Effector memory CD8-positive, alpha-beta T cell (primary cell): ENCODE results near the gene DLGAP1.
A peak's percentile ranks its signal among the peaks of the same experiment; 100 is the strongest.

Source experiments
- ATAC-seq: fragments of 150-1000 bp; cut with Tn5 transposase; replicated peaks from 2 replicates; pipeline ENCODE4 v1.10.0; 2021; ENCODE audit warnings: mild to moderate bottlenecking, moderate library complexity
- DNase-seq, 3 experiments: peaks; one replicate each; pipeline ENCODE4 v3.0.0; 2021
- H3K27ac Mint-ChIP-seq, 2 donors: one replicate each; pipeline ENCODE4 v1.8.0; 2022; ENCODE audit warnings: mild to moderate bottlenecking in 2 of 2, mixed read lengths in 2 of 2, moderate library complexity in 2 of 2
- H3K27me3 Mint-ChIP-seq, 2 donors: one replicate each; pipeline ENCODE4 v1.8.0; 2022; ENCODE audit warnings: mixed read lengths in 2 of 2
- H3K36me3 Mint-ChIP-seq: one replicate; pipeline ENCODE4 v1.8.0; 2022; ENCODE audit warnings: mild to moderate bottlenecking, moderate library complexity, mixed read lengths; ENCODE audit not compliant: insufficient read depth
- H3K4me1 Mint-ChIP-seq, 2 donors: one replicate each; pipeline ENCODE4 v1.8.0; 2022; ENCODE audit warnings: low read depth in 2 of 2, mixed read lengths in 2 of 2
- H3K4me3 Mint-ChIP-seq, 2 donors: one replicate each; pipeline ENCODE4 v1.8.0; 2022; ENCODE audit warnings: mild to moderate bottlenecking in 2 of 2, mixed read lengths in 2 of 2, moderate library complexity in 2 of 2
- H3K9me3 Mint-ChIP-seq, 2 donors: one replicate each; pipeline ENCODE4 v1.8.0; 2022; ENCODE audit warnings: mixed read lengths in 2 of 2

DLGAP1 gene

GRCh38 chr18:3577281-3577855 is 877.7 kb downstream of the DLGAP1 start:
- ATAC-seq: no peak
- H3K9me3 Mint-ChIP-seq: no peaks in the 10 kb centered on the region
- no peak overlapping the region for H3K27ac Mint-ChIP-seq
- no peaks in the 10 kb centered on the region for H3K4me1 Mint-ChIP-seq
- H3K36me3 Mint-ChIP-seq: no peaks in the 10 kb centered on the region
- H3K4me3 Mint-ChIP-seq: no peak overlapping the region
- no peak for DNase-seq
- H3K27me3 Mint-ChIP-seq: no peaks in the 10 kb centered on the region

GRCh38 chr18:3572761-3573160 is 882.3 kb downstream of the DLGAP1 start:
- Mint-ChIP-seq H3K27ac (no peak overlapping the region), H3K4me3 (no peak overlapping the region), H3K4me1 (no peaks in the 10 kb centered on the region), H3K36me3 (peaks cover 2% of the 10 kb centered on the region), H3K9me3 (no peaks in the 10 kb centered on the region), H3K27me3 (no peaks in the 10 kb centered on the region)
- DNase-seq (no peak), ATAC-seq (no peak)

GRCh38 chr18:3566851-3567250 is 888.3 kb downstream of the DLGAP1 start:
- DNase-seq: no peak
- no peaks in the 10 kb centered on the region for H3K4me1 Mint-ChIP-seq
- peaks cover 2 to 10% of the 10 kb centered on the region in 2 donors for H3K9me3 Mint-ChIP-seq
- no peak overlapping the region for H3K27ac Mint-ChIP-seq
- peaks cover 2% of the 10 kb centered on the region for H3K36me3 Mint-ChIP-seq
- H3K27me3 Mint-ChIP-seq: no peaks in the 10 kb centered on the region
- no peak overlapping the region for H3K4me3 Mint-ChIP-seq
- ATAC-seq: no peak

- Mint-ChIP-seq H3K4me1 (no peaks in the 10 kb centered on the region), H3K36me3 (no peaks in the 10 kb centered on the region), H3K27ac (no peak overlapping the region), H3K27me3 (no peaks in the 10 kb centered on the region), H3K9me3 (peaks cover 4 to 10% of the 10 kb centered on the region in 2 donors), H3K4me3 (no peak overlapping the region)
- DNase-seq: no peak
- ATAC-seq: no peak
These were observed 894.4 kb downstream of the DLGAP1 start for GRCh38 chr18:3560755-3561154.

GRCh38 chr18:3554811-3555427 is 900.2 kb downstream of the DLGAP1 start:
- no peak for ATAC-seq
- Mint-ChIP-seq H3K4me3 (no peak overlapping the region), H3K27me3 (no peaks in the 10 kb centered on the region), H3K4me1 (no peaks in the 10 kb centered on the region), H3K27ac (no peak overlapping the region), H3K36me3 (no peaks in the 10 kb centered on the region), H3K9me3 (no peaks in the 10 kb centered on the region)
- no peak for DNase-seq

- H3K27me3 Mint-ChIP-seq: no peaks in the 10 kb centered on the region
- no peaks in the 10 kb centered on the region for H3K36me3 Mint-ChIP-seq
- ATAC-seq (no peak), DNase-seq (no peak)
- no peaks in the 10 kb centered on the region for H3K9me3 Mint-ChIP-seq
- H3K4me3 Mint-ChIP-seq: no peak overlapping the region
- H3K4me1 Mint-ChIP-seq: no peaks in the 10 kb centered on the region
- H3K27ac Mint-ChIP-seq: no peak overlapping the region
These were observed 901.0 kb downstream of the DLGAP1 start for GRCh38 chr18:3554091-3554601.

- ATAC-seq: no peak
- DNase-seq: no peak
- Mint-ChIP-seq H3K4me3 (no peak overlapping the region), H3K9me3 (no peaks in the 10 kb centered on the region), H3K4me1 (no peaks in the 10 kb centered on the region), H3K27me3 (no peaks in the 10 kb centered on the region), H3K36me3 (no peaks in the 10 kb centered on the region), H3K27ac (peak overlapping the region in 1 of 2 donors; percentile 1)
These were observed 902.8 kb downstream of the DLGAP1 start for GRCh38 chr18:3552305-3552704.

GRCh38 chr18:3547891-3548615 is 907.1 kb downstream of the DLGAP1 start:
- no peaks in the 10 kb centered on the region for H3K36me3 Mint-ChIP-seq
- no peaks in the 10 kb centered on the region for H3K9me3 Mint-ChIP-seq
- peak overlapping the region in 1 of 2 donors; percentile 10 for H3K27ac Mint-ChIP-seq
- H3K27me3 Mint-ChIP-seq: peaks cover 0 to 5% of the 10 kb centered on the region in 2 donors
- no peak for ATAC-seq
- no peak for DNase-seq
- no peaks in the 10 kb centered on the region for H3K4me1 Mint-ChIP-seq
- no peak overlapping the region for H3K4me3 Mint-ChIP-seq

- Mint-ChIP-seq H3K4me1 (no peaks in the 10 kb centered on the region), H3K9me3 (no peaks in the 10 kb centered on the region), H3K36me3 (no peaks in the 10 kb centered on the region), H3K4me3 (no peak overlapping the region), H3K27ac (no peak overlapping the region), H3K27me3 (peaks cover 0 to 5% of the 10 kb centered on the region in 2 donors)
- ATAC-seq: no peak
- no peak for DNase-seq
These were observed 909.0 kb downstream of the DLGAP1 start for GRCh38 chr18:3546106-3546505.

- ATAC-seq: no peak
- Mint-ChIP-seq H3K36me3 (no peaks in the 10 kb centered on the region), H3K4me3 (no peak overlapping the region), H3K9me3 (no peaks in the 10 kb centered on the region), H3K27ac (no peak overlapping the region), H3K27me3 (peaks cover 0 to 5% of the 10 kb centered on the region in 2 donors), H3K4me1 (no peaks in the 10 kb centered on the region)
- no peak for DNase-seq
These were observed 910.6 kb downstream of the DLGAP1 start for GRCh38 chr18:3544537-3544936.

- no peak overlapping the region for H3K4me3 Mint-ChIP-seq
- no peak for ATAC-seq
These were observed 913.3 kb downstream of the DLGAP1 start for GRCh38 chr18:3541549-3542386.

GRCh38 chr18:3540805-3541548 is 914.1 kb downstream of the DLGAP1 start:
- no peaks in the 10 kb centered on the region for H3K9me3 Mint-ChIP-seq

More at GRCh38 chr18:3541549-3542386, 913.3 kb downstream of the DLGAP1 start:
- no peaks in the 10 kb centered on the region for H3K9me3 Mint-ChIP-seq
- no peaks in the 10 kb centered on the region for H3K36me3 Mint-ChIP-seq
- H3K27ac Mint-ChIP-seq: no peak overlapping the region
- DNase-seq: no peak
- H3K27me3 Mint-ChIP-seq: peaks cover 0 to 5% of the 10 kb centered on the region in 2 donors
- H3K4me1 Mint-ChIP-seq: no peaks in the 10 kb centered on the region

More at GRCh38 chr18:3540805-3541548, 914.1 kb downstream of the DLGAP1 start:
- Mint-ChIP-seq H3K4me3 (no peak overlapping the region), H3K27me3 (peaks cover 0 to 5% of the 10 kb centered on the region in 2 donors), H3K36me3 (no peaks in the 10 kb centered on the region), H3K27ac (no peak overlapping the region), H3K4me1 (no peaks in the 10 kb centered on the region)
- DNase-seq (no peak), ATAC-seq (no peak)
